HL-60 (cell line): Measurements from ENCODE around the gene LDB2.
"Not testable (repeated sequence)": the region's sequence is repeated elsewhere in the genome, so short reads cannot be mapped to it uniquely, and the experiment has no call there.

ENCODE experiments used
- DNase-seq, 2 experiments: peaks; one replicate each; pipeline ENCODE4 v3.0.0-alpha.2; 2010 to 2020; ENCODE audit warnings: low read depth in 1 of 2, low spot score in 1 of 2
- H3K27ac ChIP-seq: fragments of 250-450 bp; sonication (Bioruptor Pico); replicated peaks from 2 replicates; pipeline ENCODE4 v1.5.1; 2020; ENCODE audit warnings: mild to moderate bottlenecking, moderate library complexity
- H3K27me3 ChIP-seq: fragments of 250-450 bp; sonication (Bioruptor Pico); 2 replicates; pipeline ENCODE4 v1.5.1; 2021; ENCODE audit warnings: mild to moderate bottlenecking, moderate library complexity; ENCODE audit not compliant: insufficient read depth, poor library complexity, severe bottlenecking
- H3K4me3 ChIP-seq: replicated peaks from 2 replicates; pipeline ENCODE4 v1.5.1; 2011; ENCODE audit warnings: mild to moderate bottlenecking, control low read depth, low read length; ENCODE audit not compliant: insufficient read depth
- GABPA ChIP-seq: IDR thresholded peaks from 2 replicates; pipeline ENCODE4 v1.6.1; 2012; ENCODE audit warnings: low read depth
- POLR2AphosphoS5 ChIP-seq: IDR thresholded peaks from 2 replicates; pipeline ENCODE4 v1.6.1; 2012; ENCODE audit warnings: low read depth
- REST ChIP-seq: IDR thresholded peaks from 2 replicates; pipeline ENCODE4 v1.6.1; 2012; ENCODE audit warnings: low read depth; ENCODE audit not compliant: insufficient replicate concordance
- SPI1 ChIP-seq: IDR thresholded peaks from 2 replicates; pipeline ENCODE4 v1.6.1; 2012; ENCODE audit warnings: low read depth, mild to moderate bottlenecking, borderline replicate concordance
- TF ChIP-seq, protein P1 (sequence below): IDR thresholded peaks from one replicate; pipeline ENCODE4 v1.5.1; 2011; ENCODE audit warnings: low read length, control low read depth, inconsistent platforms; ENCODE audit not compliant: insufficient read depth

LDB2 gene

DNA sequence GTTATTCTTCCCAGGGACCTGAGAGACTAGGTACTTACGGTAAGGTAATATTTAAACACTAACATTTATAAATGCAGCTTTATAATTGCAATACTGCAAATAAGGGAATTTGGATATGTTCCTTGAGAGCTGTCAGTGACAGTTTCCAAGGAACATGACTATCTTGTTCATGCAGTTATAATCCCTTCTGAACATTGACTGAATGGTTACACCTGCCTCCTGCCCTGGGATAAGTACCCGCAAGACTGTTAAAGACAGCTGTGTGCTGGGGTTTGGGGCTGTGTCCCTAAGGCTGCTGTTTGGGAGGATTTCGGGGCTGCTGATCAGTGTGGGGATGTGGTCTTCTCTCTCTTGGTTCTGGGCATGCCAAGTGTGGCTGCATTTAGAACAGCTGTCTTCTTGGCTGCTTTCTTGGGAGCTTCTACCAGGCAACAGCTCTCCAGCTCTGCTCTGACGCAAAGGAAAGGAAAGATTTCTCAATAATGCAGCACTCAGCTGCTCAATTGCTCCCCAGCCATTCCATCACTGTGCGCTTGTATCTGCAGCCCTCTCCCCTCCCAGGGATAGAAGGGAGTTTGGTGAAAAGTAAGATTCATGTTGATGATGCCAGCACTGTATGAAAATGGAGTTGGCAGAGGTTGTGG lies 373.4 kb downstream of the LDB2 start:
- no peak overlapping the region for H3K4me3 ChIP-seq
- no peak for DNase-seq
- no peak overlapping the region for H3K27ac ChIP-seq
- no peaks in the 10 kb centered on the region for H3K27me3 ChIP-seq
- TF ChIP-seq, protein P1, sequence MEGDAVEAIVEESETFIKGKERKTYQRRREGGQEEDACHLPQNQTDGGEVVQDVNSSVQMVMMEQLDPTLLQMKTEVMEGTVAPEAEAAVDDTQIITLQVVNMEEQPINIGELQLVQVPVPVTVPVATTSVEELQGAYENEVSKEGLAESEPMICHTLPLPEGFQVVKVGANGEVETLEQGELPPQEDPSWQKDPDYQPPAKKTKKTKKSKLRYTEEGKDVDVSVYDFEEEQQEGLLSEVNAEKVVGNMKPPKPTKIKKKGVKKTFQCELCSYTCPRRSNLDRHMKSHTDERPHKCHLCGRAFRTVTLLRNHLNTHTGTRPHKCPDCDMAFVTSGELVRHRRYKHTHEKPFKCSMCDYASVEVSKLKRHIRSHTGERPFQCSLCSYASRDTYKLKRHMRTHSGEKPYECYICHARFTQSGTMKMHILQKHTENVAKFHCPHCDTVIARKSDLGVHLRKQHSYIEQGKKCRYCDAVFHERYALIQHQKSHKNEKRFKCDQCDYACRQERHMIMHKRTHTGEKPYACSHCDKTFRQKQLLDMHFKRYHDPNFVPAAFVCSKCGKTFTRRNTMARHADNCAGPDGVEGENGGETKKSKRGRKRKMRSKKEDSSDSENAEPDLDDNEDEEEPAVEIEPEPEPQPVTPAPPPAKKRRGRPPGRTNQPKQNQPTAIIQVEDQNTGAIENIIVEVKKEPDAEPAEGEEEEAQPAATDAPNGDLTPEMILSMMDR: no peak
- TF ChIP-seq GABPA (no peak), REST (no peak), POLR2AphosphoS5 (no peak)

GRCh38 chr4:16524406-16524805 lies 374.0 kb downstream of the LDB2 start:
- Histone ChIP-seq H3K27me3 (no peaks in the 10 kb centered on the region), H3K27ac (no peak overlapping the region), H3K4me3 (no peak overlapping the region)
- no peak for DNase-seq
- TF ChIP-seq GABPA (no peak), REST (no peak), POLR2AphosphoS5 (no peak), SPI1 (no peak)
- TF ChIP-seq, protein P1: no peak

DNA sequence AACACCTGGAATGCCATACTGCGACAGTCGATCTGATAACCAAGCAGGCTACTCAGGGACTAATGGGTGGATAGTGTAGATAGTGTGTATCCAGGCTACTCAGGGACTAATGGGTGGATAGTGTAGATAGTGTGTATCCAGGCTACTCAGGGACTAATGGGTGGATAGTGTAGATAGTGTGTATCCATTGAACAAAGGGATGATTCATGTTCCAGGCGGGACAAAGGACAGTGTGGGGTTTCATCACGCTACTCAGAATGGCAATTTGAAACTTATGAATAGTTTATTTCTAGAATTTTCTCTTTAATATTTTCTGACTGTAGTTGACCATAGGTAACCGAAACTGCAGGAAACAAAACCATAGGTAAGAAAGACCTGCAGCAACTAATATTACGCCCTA lies 374.9 kb downstream of the LDB2 start:
- H3K27ac ChIP-seq, H3K27me3 ChIP-seq, H3K4me3 ChIP-seq, DNase-seq: not testable (repeated sequence)

DNA sequence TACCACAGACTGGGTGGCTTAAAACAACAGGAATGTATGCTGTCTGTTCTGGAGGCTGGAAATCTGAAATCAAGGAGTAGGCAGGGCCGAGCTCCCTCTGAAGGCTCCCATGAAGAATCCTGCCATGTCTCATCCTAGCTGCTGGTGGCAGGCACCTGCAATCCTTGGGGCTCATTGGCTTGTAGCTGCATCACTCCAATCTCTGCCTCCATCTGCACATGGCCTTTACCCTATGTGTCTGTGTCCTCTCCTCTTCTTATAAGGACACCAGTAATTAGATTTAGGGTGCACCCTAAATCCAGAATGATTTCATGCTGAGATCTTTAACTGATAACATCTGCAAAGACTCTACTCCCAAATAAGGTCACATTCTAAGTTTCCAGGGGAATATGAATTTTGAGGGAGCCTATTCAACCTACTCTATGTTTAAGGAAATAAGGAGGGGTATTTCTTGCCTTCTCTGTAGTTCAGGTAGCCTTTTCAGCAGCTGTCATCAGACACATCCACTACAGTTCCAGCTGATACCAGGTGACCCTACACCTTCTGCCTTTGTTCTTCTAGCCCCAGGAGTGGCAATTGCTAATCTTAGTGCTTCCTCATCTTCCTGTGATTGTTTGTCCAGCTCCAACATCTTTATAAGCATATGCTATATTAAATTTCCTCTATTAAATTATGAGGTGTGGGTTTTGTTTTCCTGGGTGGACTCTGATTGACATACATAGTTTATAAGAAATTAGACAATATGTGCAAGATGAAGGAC lies 377.1 kb downstream of the LDB2 start:
- DNase-seq: no peak
- TF ChIP-seq, protein P1: no peak
- TF ChIP-seq GABPA: no peak
- no peak for TF ChIP-seq REST
- no peak for TF ChIP-seq POLR2AphosphoS5
- no peak for TF ChIP-seq SPI1
- Histone ChIP-seq H3K27ac (no peak overlapping the region), H3K4me3 (no peak overlapping the region), H3K27me3 (no peaks in the 10 kb centered on the region)
